ENCODE measurements around the gene FCSK. TPM values are rescaled to one million over a fixed set of nuclear protein-coding genes. Genes with fewer than 3 reads are reported as not detected.

FCSK gene
- total and polyA plus RNA-seq, 4 experiments from 2014 or later, result 7.4 to 42.8 (median 26.3) TPM

- ChIA-PET CTCF (ENCODE audit: partially characterized antibody) (interaction anchor here (0.8 to 3.4 kb wide), 2 partner anchors 61 to 75 kb away, joined by 4 to 15 read pairs; no protein-coding TSS in a partner anchor), POLR2A (ENCODE audit: partially characterized antibody) (interaction anchor here (0.7 to 1.9 kb wide), 3 partner anchors 9 to 109 kb away, joined by 3 to 6 read pairs (median 4); partner anchors contain the start of gene DDX19A)
- H3K27ac Mint-ChIP-seq, result peak overlapping the region in 3 of 7 donors; percentile 55 to 90 (median 88)
- H3K27me3 Mint-ChIP-seq, result no peaks in the 10 kb centered on the region
- Histone ChIP-seq H3K27ac (ENCODE audit: low read depth, low read length) (no peak overlapping the region), H3K4me1 (ENCODE audit: insufficient read depth, low read length) (peaks cover 21% of the 10 kb centered on the region), H3K27me3 (ENCODE audit: insufficient read depth, low read length) (no peaks in the 10 kb centered on the region), H3K4me3 (ENCODE audit: low read length in 2 of 2) (no peak overlapping the region), H3K36me3 (ENCODE audit: insufficient read depth, low read length) (no peaks in the 10 kb centered on the region), H3K9me3 (ENCODE audit: control insufficient read depth in 1 of 2, low read length in 2 of 2) (no peaks in the 10 kb centered on the region)
- H3K9me3 Mint-ChIP-seq, result no peaks in the 10 kb centered on the region
- DNase-seq, result no peak
- intact Hi-C loops (cut with micrococcal nuclease), result no loop called here
- peaks cover 4 to 10% of the 10 kb centered on the region in 2 donors for H3K36me3 Mint-ChIP-seq
- H3K4me1 Mint-ChIP-seq, result peaks cover 16 to 26% (median 20%) of the 10 kb centered on the region in 4 donors
- peak overlapping the region; percentile 13 to 91 (median 61) for H3K4me3 Mint-ChIP-seq
Measured at GRCh38 chr16:70455910-70456309, 1.5 kb downstream of the FCSK start.

- H3K27ac Mint-ChIP-seq, result peak overlapping the region in 2 of 7 donors; percentile 10 to 47
- H3K27me3 ChIP-seq (ENCODE audit: insufficient read depth, low read length), result no peaks in the 10 kb centered on the region
- peaks cover 17 to 32% (median 21%) of the 10 kb centered on the region in 4 donors for H3K4me1 Mint-ChIP-seq
- POLR2A ChIA-PET (ENCODE audit: partially characterized antibody), result no interaction called here
- H3K27ac ChIP-seq (ENCODE audit: low read depth, low read length), result no peak overlapping the region
- H3K9me3 Mint-ChIP-seq, result no peaks in the 10 kb centered on the region
- H3K36me3 ChIP-seq (ENCODE audit: insufficient read depth, low read length), result no peaks in the 10 kb centered on the region
- no peaks in the 10 kb centered on the region for H3K27me3 Mint-ChIP-seq
- peaks cover 4 to 12% of the 10 kb centered on the region in 2 donors for H3K36me3 Mint-ChIP-seq
- peak overlapping the region in 3 of 8 donors; percentile 46 to 54 (median 53) for H3K4me3 Mint-ChIP-seq
- no peak overlapping the region for H3K4me3 ChIP-seq (ENCODE audit: low read length in 2 of 2)
- intact Hi-C loops (cut with micrococcal nuclease), result no loop called here
- H3K9me3 ChIP-seq (ENCODE audit: control insufficient read depth in 1 of 2, low read length in 2 of 2), result no peaks in the 10 kb centered on the region
- CTCF ChIA-PET (ENCODE audit: partially characterized antibody), result no interaction called here
- H3K4me1 ChIP-seq (ENCODE audit: insufficient read depth, low read length), result peaks cover 21% of the 10 kb centered on the region
- no peak for DNase-seq
Measured at GRCh38 chr16:70457446-70458166, 3.2 kb downstream of the FCSK start.

GRCh38 chr16:70460737-70461261, 6.4 kb downstream of the FCSK start:
- Mint-ChIP-seq H3K27me3 (no peaks in the 10 kb centered on the region), H3K9me3 (no peaks in the 10 kb centered on the region), H3K36me3 (peaks cover 6 to 19% of the 10 kb centered on the region in 2 donors), H3K27ac (peak overlapping the region in 1 of 7 donors; percentile 24), H3K4me1 (peaks cover 6 to 16% (median 7%) of the 10 kb centered on the region in 4 donors), H3K4me3 (no peak overlapping the region)
- Histone ChIP-seq H3K27me3 (ENCODE audit: insufficient read depth, low read length) (no peaks in the 10 kb centered on the region), H3K9me3 (ENCODE audit: control insufficient read depth in 1 of 2, low read length in 2 of 2) (no peaks in the 10 kb centered on the region), H3K36me3 (ENCODE audit: insufficient read depth, low read length) (no peaks in the 10 kb centered on the region), H3K4me3 (ENCODE audit: low read length in 2 of 2) (no peak overlapping the region), H3K4me1 (ENCODE audit: insufficient read depth, low read length) (peaks cover 3% of the 10 kb centered on the region), H3K27ac (ENCODE audit: low read depth, low read length) (no peak overlapping the region)
- DNase-seq, result no peak
- intact Hi-C loops (cut with micrococcal nuclease), result no loop called here
- ChIA-PET CTCF (ENCODE audit: partially characterized antibody) (interaction anchor here (1.2 kb wide), 1 partner anchor 39 kb away, joined by 3 read pairs; no protein-coding TSS in a partner anchor), POLR2A (ENCODE audit: partially characterized antibody) (interaction anchor here (2.0 kb wide), 1 partner anchor 80 kb away, joined by 4 read pairs; no protein-coding TSS in a partner anchor)

- ChIA-PET CTCF (ENCODE audit: partially characterized antibody) (no interaction called here), POLR2A (ENCODE audit: partially characterized antibody) (no interaction called here)
- Histone ChIP-seq H3K36me3 (ENCODE audit: insufficient read depth, low read length) (no peaks in the 10 kb centered on the region), H3K27ac (ENCODE audit: low read depth, low read length) (no peak overlapping the region), H3K27me3 (ENCODE audit: insufficient read depth, low read length) (no peaks in the 10 kb centered on the region), H3K4me1 (ENCODE audit: insufficient read depth, low read length) (no peaks in the 10 kb centered on the region), H3K4me3 (ENCODE audit: low read length in 2 of 2) (no peak overlapping the region), H3K9me3 (ENCODE audit: control insufficient read depth in 1 of 2, low read length in 2 of 2) (no peaks in the 10 kb centered on the region)
- no peak overlapping the region for H3K27ac Mint-ChIP-seq
- no peaks in the 10 kb centered on the region for H3K27me3 Mint-ChIP-seq
- intact Hi-C loops (cut with micrococcal nuclease), result no loop called here
- peaks cover 9 to 24% of the 10 kb centered on the region in 2 donors for H3K36me3 Mint-ChIP-seq
- H3K9me3 Mint-ChIP-seq, result no peaks in the 10 kb centered on the region
- DNase-seq, result no peak
- H3K4me1 Mint-ChIP-seq, result peaks cover 0 to 10% (median 2%) of the 10 kb centered on the region in 4 donors
- no peak overlapping the region for H3K4me3 Mint-ChIP-seq
Measured at GRCh38 chr16:70463235-70463634, 8.8 kb downstream of the FCSK start.

- intact Hi-C loops (cut with micrococcal nuclease), result no loop called here
- no peak overlapping the region for H3K4me3 Mint-ChIP-seq
- DNase-seq, result no peak
- POLR2A ChIA-PET (ENCODE audit: partially characterized antibody), result no interaction called here
- Histone ChIP-seq H3K4me3 (ENCODE audit: low read length in 2 of 2) (no peak overlapping the region), H3K9me3 (ENCODE audit: control insufficient read depth in 1 of 2, low read length in 2 of 2) (no peaks in the 10 kb centered on the region), H3K27me3 (ENCODE audit: insufficient read depth, low read length) (no peaks in the 10 kb centered on the region), H3K36me3 (ENCODE audit: insufficient read depth, low read length) (no peaks in the 10 kb centered on the region), H3K4me1 (ENCODE audit: insufficient read depth, low read length) (no peaks in the 10 kb centered on the region), H3K27ac (ENCODE audit: low read depth, low read length) (no peak overlapping the region)
- no peaks in the 10 kb centered on the region for H3K9me3 Mint-ChIP-seq
- peaks cover 5 to 24% of the 10 kb centered on the region in 2 donors for H3K36me3 Mint-ChIP-seq
- no peaks in the 10 kb centered on the region for H3K27me3 Mint-ChIP-seq
- H3K27ac Mint-ChIP-seq, result peak overlapping the region in 1 of 7 donors; percentile 13
- H3K4me1 Mint-ChIP-seq, result peaks cover 0 to 5% (median 2%) of the 10 kb centered on the region in 4 donors
- CTCF ChIA-PET (ENCODE audit: partially characterized antibody), result interaction anchor here (1.0 kb wide), 1 partner anchor 215 kb away, joined by 3 read pairs; the partner anchor contains the start of gene EXOSC6
Measured at GRCh38 chr16:70465999-70466804, 11.8 kb downstream of the FCSK start.

GRCh38 chr16:70466805-70467076, 12.3 kb downstream of the FCSK start:
- no peak overlapping the region for H3K27ac Mint-ChIP-seq
- intact Hi-C loops (cut with micrococcal nuclease), result no loop called here
- Histone ChIP-seq H3K36me3 (ENCODE audit: insufficient read depth, low read length) (no peaks in the 10 kb centered on the region), H3K9me3 (ENCODE audit: control insufficient read depth in 1 of 2, low read length in 2 of 2) (no peaks in the 10 kb centered on the region), H3K27ac (ENCODE audit: low read depth, low read length) (no peak overlapping the region), H3K4me1 (ENCODE audit: insufficient read depth, low read length) (no peaks in the 10 kb centered on the region), H3K4me3 (ENCODE audit: low read length in 2 of 2) (no peak overlapping the region), H3K27me3 (ENCODE audit: insufficient read depth, low read length) (no peaks in the 10 kb centered on the region)
- H3K4me1 Mint-ChIP-seq, result peaks cover 0 to 2% (median under 1%) of the 10 kb centered on the region in 4 donors
- no peaks in the 10 kb centered on the region for H3K9me3 Mint-ChIP-seq
- DNase-seq, result no peak
- ChIA-PET CTCF (ENCODE audit: partially characterized antibody) (interaction anchor here (1.0 kb wide), 1 partner anchor 216 kb away, joined by 3 read pairs; the partner anchor contains the start of gene EXOSC6), POLR2A (ENCODE audit: partially characterized antibody) (no interaction called here)
- no peaks in the 10 kb centered on the region for H3K27me3 Mint-ChIP-seq
- H3K36me3 Mint-ChIP-seq, result peaks cover 5 to 22% of the 10 kb centered on the region in 2 donors
- H3K4me3 Mint-ChIP-seq, result no peak overlapping the region

GRCh38 chr16:70467113-70467512, 12.7 kb downstream of the FCSK start:
- H3K9me3 Mint-ChIP-seq, result no peaks in the 10 kb centered on the region
- DNase-seq, result no peak
- H3K27me3 Mint-ChIP-seq, result no peaks in the 10 kb centered on the region
- CTCF ChIA-PET (ENCODE audit: partially characterized antibody), result no interaction called here
- Histone ChIP-seq H3K36me3 (ENCODE audit: insufficient read depth, low read length) (no peaks in the 10 kb centered on the region), H3K27ac (ENCODE audit: low read depth, low read length) (no peak overlapping the region), H3K27me3 (ENCODE audit: insufficient read depth, low read length) (no peaks in the 10 kb centered on the region), H3K4me3 (ENCODE audit: low read length in 2 of 2) (no peak overlapping the region), H3K9me3 (ENCODE audit: control insufficient read depth in 1 of 2, low read length in 2 of 2) (no peaks in the 10 kb centered on the region), H3K4me1 (ENCODE audit: insufficient read depth, low read length) (no peaks in the 10 kb centered on the region)
- intact Hi-C loops (cut with micrococcal nuclease), result no loop called here
- no peak overlapping the region for H3K4me3 Mint-ChIP-seq
- POLR2A ChIA-PET (ENCODE audit: partially characterized antibody), result no interaction called here
- H3K27ac Mint-ChIP-seq, result no peak overlapping the region
- no peaks in the 10 kb centered on the region for H3K4me1 Mint-ChIP-seq
- H3K36me3 Mint-ChIP-seq, result peaks cover 5 to 22% of the 10 kb centered on the region in 2 donors

Data from CD4-positive, alpha-beta memory T cell (primary cell).